GM12878 (cell line): ENCODE results near the gene ADAMTS17. TPM values are rescaled to one million over a fixed set of nuclear protein-coding genes. Genes with fewer than 3 reads are reported as not detected.

Source experiments
- ATAC-seq: fragments of 200-7000 bp; cut with Tn5 transposase; 3 replicates; pipeline ENCODE4 v1.9.1; 2020; ENCODE audit warnings: mild to moderate bottlenecking, moderate library complexity
- BruUV-seq: library from RNA; stranded (reverse); fragments of 400-500 nt; replicated peaks from 2 replicates; lab custom pipeline; 2021; lab: Mats Ljungman, UMichigan
- CTCF ChIA-PET: fragments of 300-600 bp; sonication (Branson Sonifier 250); formaldehyde crosslinking; extraction: SDS; loops from one replicate; lab custom pipeline; 2021; ENCODE audit warnings: inconsistent platforms; lab: Yijun Ruan, JAX
- POLR2A ChIA-PET: fragments of 350-600 bp; formaldehyde crosslinking; extraction: SDS; loops from one replicate; lab custom pipeline; 2021; ENCODE audit warnings: inconsistent platforms; lab: Charles Lee
- RAD21 ChIA-PET: fragments of 300-600 bp; sonication (Branson Sonifier 250); formaldehyde crosslinking; loops from one replicate; lab custom pipeline; 2023; ENCODE audit warnings: antibody characterized with exemption; ENCODE audit not compliant: unreplicated experiment; lab: Charles Lee
- SMC1A ChIA-PET: fragments of 300-600 bp; sonication (Branson Sonifier 250); formaldehyde crosslinking; loops from one replicate; lab custom pipeline; 2023; ENCODE audit not compliant: unreplicated experiment, uncharacterized antibody; lab: Charles Lee
- DNase-seq: peaks from one replicate; pipeline ENCODE4 v3.0.0-alpha.2; 2011; ENCODE audit warnings: low read depth, low spot score
- FAIRE-seq: peaks from 3 replicates; lab custom pipeline; 2011; peaks lifted over from hg19 to GRCh38; lab: Jason Lieb, UNC
- H2AFZ ChIP-seq: 2 replicates; pipeline ENCODE4 v1.6.0; 2011; ENCODE audit warnings: low read depth, low read length, control low read depth; ENCODE audit not compliant: control insufficient read depth
- H3K27ac ChIP-seq: 2 replicates; pipeline ENCODE4 v1.5.1; 2011; ENCODE audit warnings: control low read depth; ENCODE audit not compliant: control insufficient read depth, insufficient read depth
- H3K27me3 ChIP-seq, 2 experiments: replicated peaks in 1 of 2; 2 replicates each; pipeline versions ENCODE4 v1.6.0 to v1.6.1; 2011; ENCODE audit warnings: low read length in 1 of 2; ENCODE audit not compliant: control insufficient read depth in 2 of 2, insufficient read depth in 2 of 2
- H3K36me3 ChIP-seq, 2 experiments: 2 replicates each; pipeline ENCODE4 v1.5.1; 2011; ENCODE audit warnings: low read length in 1 of 2; ENCODE audit not compliant: control insufficient read depth in 2 of 2, insufficient read depth in 2 of 2
- H3K4me1 ChIP-seq: 2 replicates; pipeline ENCODE4 v1.6.1; 2011; ENCODE audit warnings: mild to moderate bottlenecking, low read length, moderate library complexity, mixed read lengths; ENCODE audit not compliant: control insufficient read depth, insufficient read depth
- H3K4me2 ChIP-seq: 2 replicates; pipeline ENCODE4 v1.6.0; 2011; ENCODE audit warnings: control low read depth; ENCODE audit not compliant: control insufficient read depth, insufficient read depth
- H3K4me3 ChIP-seq: fragments of 200-600 bp; sonication (generic); 2 replicates; pipeline ENCODE4 v1.5.1; 2016
- H3K79me2 ChIP-seq: 2 replicates; pipeline ENCODE4 v1.6.0; 2011; ENCODE audit warnings: low read length; ENCODE audit not compliant: control insufficient read depth, insufficient read depth
- H3K9ac ChIP-seq: 2 replicates; pipeline ENCODE4 v1.8.0; 2011; ENCODE audit warnings: low read length, control low read depth, mixed read lengths; ENCODE audit not compliant: control insufficient read depth, insufficient read depth
- H3K9me3 ChIP-seq: replicated peaks from 3 replicates; pipeline ENCODE4 v1.5.1; 2011; ENCODE audit warnings: mild to moderate bottlenecking, low read length; ENCODE audit not compliant: control insufficient read depth, insufficient read depth
- H4K20me1 ChIP-seq: 2 replicates; pipeline ENCODE4 v1.6.0; 2011; ENCODE audit not compliant: control insufficient read depth, insufficient read depth
- ATF2 ChIP-seq: IDR thresholded peaks from 2 replicates; pipeline ENCODE4 v1.6.1; 2012; ENCODE audit warnings: low read length, inconsistent platforms
- BRCA1 ChIP-seq: IDR thresholded peaks from 2 replicates; pipeline ENCODE4 v1.6.1; 2011; ENCODE audit warnings: low read depth, low read length, improper control_type of control experiment
- CBX3 ChIP-seq: fragments of 200-600 bp; sonication (generic); IDR thresholded peaks from 2 replicates; pipeline ENCODE4 v1.6.1; 2016; ENCODE audit warnings: low read depth, borderline replicate concordance
- CBX5 ChIP-seq: sonication (generic); IDR thresholded peaks from 2 replicates; pipeline ENCODE4 v1.6.1; 2016; ENCODE audit warnings: low read depth, moderate library complexity, mild to moderate bottlenecking, inconsistent platforms
- CHD1 ChIP-seq: IDR thresholded peaks from 2 replicates; pipeline ENCODE4 v1.6.1; 2012; ENCODE audit warnings: low read depth, low read length, improper control_type of control experiment
- CREB1 ChIP-seq: IDR thresholded peaks from 2 replicates; pipeline ENCODE4 v1.6.1; 2012; ENCODE audit warnings: low read depth, mild to moderate bottlenecking, inconsistent platforms
- GATAD2B ChIP-seq: fragments of 450-650 bp; conservative IDR thresholded peaks from 2 replicates; pipeline ENCODE4 v1.6.1; 2017; ENCODE audit warnings: low read depth, mild to moderate bottlenecking, moderate library complexity
- HSF1 ChIP-seq: fragments of 150-350 bp; IDR thresholded peaks from 2 replicates; pipeline ENCODE4 v1.6.1; 2014; ENCODE audit warnings: mild to moderate bottlenecking, low read depth, low read length
- IKZF1 ChIP-seq: fragments of 450-650 bp; conservative IDR thresholded peaks from 2 replicates; pipeline ENCODE4 v1.6.1; 2017; ENCODE audit warnings: antibody characterized with exemption, mild to moderate bottlenecking
- POLR2AphosphoS2 ChIP-seq: IDR thresholded peaks from 2 replicates; pipeline ENCODE4 v1.6.1; 2011; ENCODE audit warnings: low read depth, mild to moderate bottlenecking, low read length, improper control_type of control experiment, moderate library complexity
- RELB ChIP-seq: fragments of 450-650 bp; IDR thresholded peaks from 2 replicates; pipeline ENCODE4 v1.6.1; 2017; ENCODE audit warnings: low read depth, mild to moderate bottlenecking, moderate library complexity
- SPI1 ChIP-seq: IDR thresholded peaks from 2 replicates; pipeline ENCODE4 v1.6.1; 2011; ENCODE audit warnings: low read depth, mild to moderate bottlenecking, low read length, moderate library complexity, borderline replicate concordance; ENCODE audit not compliant: insufficient read depth
- TARDBP ChIP-seq: IDR thresholded peaks from 2 replicates; pipeline ENCODE4 v1.6.1; 2016; ENCODE audit warnings: borderline replicate concordance
- ZNF24 ChIP-seq: fragments of 450-650 bp; IDR thresholded peaks from 2 replicates; pipeline ENCODE4 v1.6.1; 2017; ENCODE audit warnings: antibody characterized with exemption, mild to moderate bottlenecking
- ZNF274 ChIP-seq: IDR thresholded peaks from one replicate; pipeline ENCODE4 v1.8.0; 2011; ENCODE audit not compliant: insufficient read length, insufficient read depth
- ZNF687 ChIP-seq: fragments of 450-650 bp; IDR thresholded peaks from 2 replicates; pipeline ENCODE4 v1.6.1; 2017; ENCODE audit warnings: mild to moderate bottlenecking, moderate library complexity
- WGBS: methylation state at CpG from one replicate; pipeline ENCODE4 v1.1.6; 2016; ENCODE audit warnings: low lambda C conversion rate; ENCODE audit not compliant: insufficient replicate concordance, insufficient coverage; ENCODE audit errors: missing lambda C conversion rate; 5-methylcytosine and 5-hydroxymethylcytosine counted together
- in situ Hi-C: fragments of 300-500 bp; cut with MboI; formaldehyde crosslinking; loops from 9 replicates; pipeline ENCODE4 v1.14.3; 2018; ENCODE audit warnings: mixed read lengths
- intact Hi-C: fragments of 100-400 bp; cut with micrococcal nuclease; formaldehyde crosslinking; loops from one replicate; pipeline ENCODE4 v1.14.2; 2022; ENCODE audit not compliant: unreplicated experiment
- polyA plus RNA-seq, 11 experiments: library from polyadenylated mRNA; depleted of rRNA in 4 of 11; unstranded in 6 of 11; stranded (reverse) in 5 of 11; fragments of >200 nt; fragmentation: Nextera tagmentation in 4 of 11; fragmentation: Illumina TruSeq in 1 of 11; extraction: Ambion mirVana in 4 of 11; extraction: Trizol in 1 of 11; gene quantifications; 1 replicate in 1 of 11; 2 replicates in 10 of 11; pipeline versions ENCODE4 v1.2.1 to v1.2.3, GENCODE V29; 2011 to 2016; ENCODE audit warnings: inconsistent platforms in 2 of 11, missing spikeins in 2 of 11, low read depth in 1 of 11
- total RNA-seq, 4 experiments: library from RNA; depleted of rRNA in 3 of 4; stranded (reverse); fragments of >200 nt in 3 of 4; fragmentation: Illumina TruSeq in 1 of 4; extraction: Trizol in 1 of 4; gene quantifications; 2 replicates each; pipeline versions ENCODE4 v1.2.1 to v1.2.3, GENCODE V29; 2013 to 2021

The ADAMTS17 gene
- total and polyA plus RNA-seq, 10 of the 15 experiments (the other 5 are each of a cell fraction or from before 2014, with no cell fraction given): 0.04 to 0.50 (median 0.10) TPM; not detected in 4

- ChIA-PET CTCF (no interaction called here), SMC1A (interaction anchor here (1.0 kb wide), 1 partner anchor 671 kb away, joined by 3 read pairs; no protein-coding TSS in a partner anchor), RAD21 (no interaction called here), POLR2A (no interaction called here)
- Histone ChIP-seq H2AFZ (no peak overlapping the region), H4K20me1 (no peaks in the 10 kb centered on the region), H3K9me3 (no peaks in the 10 kb centered on the region), H3K4me2 (no peak overlapping the region), H3K27ac (no peak overlapping the region), H3K36me3 (no peaks in the 10 kb centered on the region), H3K4me1 (no peaks in the 10 kb centered on the region), H3K79me2 (no peaks in the 10 kb centered on the region), H3K27me3 (no peaks in the 10 kb centered on the region), H3K4me3 (no peak overlapping the region), H3K9ac (no peak overlapping the region)
- intact Hi-C loops: no loop called here
- FAIRE-seq: no peak
- 17% methylated on average over 7 of the region's 7 CpGs for WGBS
- no peak for DNase-seq
- in situ Hi-C loops: no loop called here
- no peak for ATAC-seq
- BruUV-seq: no TSS peak
- TF ChIP-seq IKZF1 (no peak), CHD1 (no peak), TARDBP (no peak), CBX5 (no peak), SPI1 (no peak), POLR2AphosphoS2 (no peak), ZNF24 (no peak), HSF1 (no peak), ZNF687 (no peak), ATF2 (no peak), CBX3 (no peak), ZNF274 (no peak), GATAD2B (no peak), BRCA1 (no peak), RELB (no peak), CREB1 (no peak)
Measured at GRCh38 chr15:99958426-99959097, 383.2 kb downstream of the ADAMTS17 start.
